HS-5 (cell line): ENCODE results near the gene TEKT2.

Experiments used
- DNase-seq: peaks from one replicate; pipeline ENCODE4 v3.0.0-alpha.2; 2012; ENCODE audit warnings: low read depth

Gene TEKT2, protein sequence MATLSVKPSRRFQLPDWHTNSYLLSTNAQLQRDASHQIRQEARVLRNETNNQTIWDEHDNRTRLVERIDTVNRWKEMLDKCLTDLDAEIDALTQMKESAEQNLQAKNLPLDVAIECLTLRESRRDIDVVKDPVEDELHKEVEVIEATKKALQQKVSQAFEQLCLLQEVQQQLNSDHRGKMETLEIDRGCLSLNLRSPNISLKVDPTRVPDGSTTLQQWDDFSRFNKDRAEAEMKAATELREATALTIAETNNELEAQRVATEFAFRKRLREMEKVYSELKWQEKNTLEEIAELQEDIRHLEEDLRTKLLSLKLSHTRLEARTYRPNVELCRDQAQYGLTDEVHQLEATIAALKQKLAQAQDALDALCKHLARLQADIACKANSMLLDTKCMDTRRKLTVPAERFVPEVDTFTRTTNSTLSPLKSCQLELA

DNA sequence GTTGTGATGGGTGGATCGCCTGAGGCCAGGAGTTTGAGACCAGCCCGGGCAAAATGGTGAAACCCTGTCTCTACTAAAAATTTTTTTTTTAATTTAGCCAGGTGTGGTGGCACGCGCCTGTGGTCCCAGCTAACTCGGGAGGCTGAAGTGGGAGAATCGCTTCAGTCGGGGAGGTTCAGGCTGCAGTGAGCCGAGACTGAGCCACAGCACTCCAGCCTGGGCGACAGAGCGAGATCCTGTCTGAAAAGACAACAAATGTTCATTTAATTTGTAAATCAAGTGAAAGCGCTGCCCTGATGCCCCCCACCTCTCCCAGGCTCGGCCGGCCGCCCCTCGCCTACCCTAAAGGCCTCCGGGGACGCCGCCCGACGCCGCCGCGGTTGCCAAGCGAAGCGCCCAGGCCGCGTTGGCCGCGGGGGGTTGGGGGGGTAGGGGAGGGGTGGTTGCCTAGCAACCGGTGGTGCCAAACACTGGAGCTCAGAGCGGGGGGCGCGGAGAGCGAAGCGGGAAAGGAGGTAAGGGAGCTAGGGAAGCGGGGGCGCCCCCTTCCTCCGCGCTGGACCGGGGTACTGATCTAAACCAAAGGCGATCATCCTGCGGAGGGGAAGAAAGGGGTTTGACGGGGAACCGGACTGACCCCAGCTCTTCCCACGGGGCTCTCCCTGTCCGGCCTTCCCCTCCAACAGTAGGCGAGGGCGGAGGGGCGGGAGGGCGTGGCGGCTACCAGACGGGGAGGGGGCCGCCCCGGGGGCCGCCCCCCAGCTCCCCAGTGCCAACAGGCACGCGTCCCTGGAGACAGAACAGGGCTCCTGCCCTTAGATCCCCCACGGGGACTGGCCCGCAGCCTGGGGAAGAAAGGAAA, at the start of gene TEKT2:
Gene TEKT2, plus strand, starts transcription at position 460 of the 862 bp plus-strand sequence. CDS start 828 bp downstream, outside the sequence.
- no peak for DNase-seq

DNA sequence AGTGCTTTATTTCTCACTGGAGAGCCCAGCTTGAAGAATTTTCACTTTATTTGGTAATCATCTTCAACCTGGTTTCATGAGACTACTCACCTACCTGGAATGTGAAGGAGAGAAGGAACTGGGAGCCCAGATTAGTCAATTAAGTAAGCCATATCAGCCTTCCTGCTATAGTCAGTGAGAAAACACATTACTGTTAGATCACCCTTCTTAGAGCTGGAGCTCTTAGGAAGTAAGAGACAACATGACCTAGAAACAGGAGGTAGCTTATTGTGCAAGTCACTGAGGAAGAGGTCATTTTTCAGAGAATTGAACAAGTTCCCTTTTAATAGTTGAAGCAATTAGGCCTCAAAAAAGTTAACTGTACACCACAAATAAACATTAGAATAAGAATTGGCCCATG, 49.2 kb upstream of the TEKT2 start:
- DNase-seq, result peak; percentile 63

DNA sequence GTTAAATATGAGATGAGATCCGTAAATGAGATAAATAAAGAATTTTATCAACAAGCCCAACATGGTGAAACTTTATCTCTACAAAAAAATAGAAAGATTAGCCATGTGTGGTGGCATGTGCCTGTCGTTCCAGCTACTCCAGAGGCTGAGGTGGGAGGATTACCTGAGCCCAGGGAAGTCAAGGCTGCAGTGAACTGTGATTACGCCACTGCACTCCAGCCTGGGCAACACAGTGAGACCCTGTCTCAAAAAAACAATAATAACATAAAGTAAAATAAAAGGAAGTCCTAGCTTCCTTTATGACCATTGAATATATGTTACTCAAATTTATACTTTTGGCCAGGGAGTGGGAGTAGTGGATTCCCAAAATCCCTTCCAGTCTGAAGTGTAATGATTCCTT, 48.7 kb upstream of the TEKT2 start:
- no peak for DNase-seq

DNA sequence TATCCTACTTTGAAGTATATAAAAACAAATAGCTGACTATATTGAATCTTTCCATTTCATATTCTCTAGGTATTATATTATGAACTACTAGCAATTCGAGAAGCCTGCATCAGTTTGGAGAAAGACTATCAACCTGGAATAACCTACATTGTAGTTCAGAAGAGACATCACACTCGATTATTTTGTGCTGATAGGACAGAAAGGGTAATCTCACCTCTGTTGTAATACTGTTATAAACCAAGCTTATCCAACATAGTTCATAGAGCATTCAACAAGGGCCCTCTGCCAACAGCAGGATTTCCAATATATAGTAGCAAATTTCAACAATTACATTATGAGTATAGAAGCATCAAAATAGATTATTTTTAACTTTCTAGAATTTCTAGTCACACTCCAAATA, 43.7 kb upstream of the TEKT2 start:
- no peak for DNase-seq

DNA sequence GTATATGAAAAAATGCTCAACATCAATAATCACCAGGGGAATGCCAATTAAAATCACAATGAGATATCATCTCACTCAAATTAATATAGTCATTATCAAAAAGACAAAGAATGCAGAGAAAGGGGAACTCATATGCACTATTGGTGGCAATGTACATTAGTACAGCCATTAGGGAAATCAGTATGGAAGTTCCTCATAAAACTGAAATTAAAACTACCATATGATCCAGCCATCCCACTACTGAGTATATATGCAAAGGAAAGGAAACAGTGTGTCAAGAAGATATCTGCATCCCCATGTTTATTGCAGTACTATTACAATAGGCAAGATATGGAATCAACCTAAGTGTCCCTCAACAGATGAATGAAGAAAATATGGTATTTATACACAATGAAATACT, 32.1 kb upstream of the TEKT2 start:
- no peak for DNase-seq

DNA sequence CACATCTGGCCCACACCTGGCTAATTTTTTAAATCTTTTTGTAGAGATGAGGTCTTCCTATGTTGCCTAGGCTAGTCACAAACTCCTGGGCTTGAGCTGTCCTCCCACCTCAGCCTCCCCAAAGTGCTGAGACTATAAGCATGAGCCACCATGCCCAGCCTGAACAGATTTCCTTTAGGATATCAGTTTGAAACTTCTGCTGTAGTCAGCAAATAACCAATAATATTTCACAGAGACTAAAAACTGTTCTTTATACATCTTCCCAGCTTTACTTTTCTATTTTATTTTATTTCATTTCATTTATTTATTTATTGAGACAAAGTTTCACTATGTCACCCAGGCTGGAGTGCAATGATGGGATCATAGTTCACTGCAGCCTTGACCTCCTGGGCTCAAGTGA, 29.9 kb upstream of the TEKT2 start:
- no peak for DNase-seq

DNA sequence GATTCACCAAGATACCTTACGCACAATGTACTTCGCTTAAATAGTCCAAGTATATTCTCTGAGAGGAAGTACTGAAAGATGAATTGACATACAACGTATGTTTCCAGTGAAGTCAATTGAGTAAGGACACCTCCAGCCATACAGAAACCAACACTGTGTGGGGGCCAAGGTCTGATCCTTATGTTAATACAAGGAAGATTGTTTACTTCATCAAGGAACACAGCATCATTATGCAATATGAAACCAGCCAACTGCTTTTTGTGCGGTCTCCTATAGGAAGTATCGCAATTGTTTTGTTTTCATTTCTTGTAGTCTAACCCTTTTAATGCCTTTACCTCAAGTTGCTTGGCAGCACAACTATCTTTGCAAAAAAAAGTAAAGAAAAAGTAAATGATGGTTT, 28.2 kb upstream of the TEKT2 start:
- DNase-seq, result no peak

DNA sequence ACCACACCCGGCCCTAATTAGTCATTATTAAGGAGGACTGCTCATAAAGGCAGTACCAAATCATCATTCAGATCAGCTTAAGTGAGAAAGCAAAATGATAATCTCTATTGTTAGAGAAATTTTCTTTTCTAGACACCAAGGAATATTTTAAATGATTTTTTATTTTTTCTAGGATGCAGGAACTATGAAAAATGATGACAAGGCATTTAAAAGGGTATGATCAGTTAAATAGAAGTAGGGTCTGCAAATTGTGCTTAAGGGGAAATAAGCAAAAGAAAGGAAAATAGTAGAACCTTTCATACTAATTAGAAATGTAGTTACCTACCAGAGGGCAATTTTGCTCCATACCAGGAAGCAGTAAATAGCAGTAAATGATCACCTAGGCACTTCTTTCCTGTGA, 21.6 kb upstream of the TEKT2 start:
- no peak for DNase-seq

DNA sequence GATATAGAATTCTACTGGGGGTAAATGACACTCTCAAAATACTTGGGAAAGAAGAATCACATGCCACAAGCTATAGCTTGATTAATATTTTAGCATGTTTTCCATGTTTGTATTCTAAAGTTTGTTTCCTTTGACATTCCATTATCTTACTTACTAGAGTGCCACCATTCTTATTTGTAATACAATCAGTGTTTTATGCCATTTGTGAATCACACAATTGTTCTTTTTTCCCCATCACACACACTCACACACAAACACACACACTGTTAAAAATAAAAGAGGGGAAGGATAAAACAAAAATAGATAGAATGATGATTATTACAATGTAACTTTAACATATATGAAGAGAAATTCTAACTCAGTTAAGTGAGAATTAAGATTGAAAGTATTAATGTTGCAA, 16.0 kb upstream of the TEKT2 start:
- DNase-seq, result no peak

DNA sequence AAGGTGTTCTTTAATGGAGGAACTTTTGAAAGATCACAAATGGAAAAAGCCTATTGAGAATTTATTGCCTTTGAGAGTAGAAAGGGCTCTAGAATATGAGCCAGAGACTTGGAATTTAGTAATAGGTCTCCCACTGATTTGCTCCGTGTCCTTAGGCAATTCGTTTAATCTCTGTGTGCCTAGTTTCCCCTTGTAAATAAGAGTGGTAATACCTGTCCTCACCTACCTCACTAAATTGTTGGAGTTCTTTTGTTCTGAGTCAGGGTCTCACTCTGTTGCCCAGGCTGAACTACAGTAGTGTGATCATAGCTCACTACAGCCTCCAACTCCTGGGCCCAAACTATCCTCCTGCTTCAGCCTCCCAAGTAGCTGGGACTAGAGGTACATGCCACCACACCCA, 15.0 kb upstream of the TEKT2 start:
- no peak for DNase-seq

DNA sequence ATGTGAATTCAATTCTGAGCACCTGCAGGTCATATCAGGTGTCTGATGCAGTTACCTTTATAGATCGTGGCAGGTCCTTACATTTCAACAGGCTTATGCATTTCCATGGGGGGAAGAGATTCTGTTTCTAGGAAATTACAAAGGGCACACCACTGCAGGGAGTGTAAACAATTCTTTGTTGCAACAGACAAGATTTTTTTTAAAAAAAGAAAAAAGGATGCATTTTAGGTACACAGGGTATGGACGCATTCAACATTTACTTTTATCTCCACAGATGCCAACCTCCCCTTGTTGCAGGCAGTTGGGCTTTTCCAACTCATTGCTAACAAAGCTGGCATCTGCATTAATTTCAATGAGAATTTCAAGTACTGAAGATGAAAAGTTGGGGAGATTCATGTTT, 13.5 kb upstream of the TEKT2 start:
- DNase-seq, result no peak

DNA sequence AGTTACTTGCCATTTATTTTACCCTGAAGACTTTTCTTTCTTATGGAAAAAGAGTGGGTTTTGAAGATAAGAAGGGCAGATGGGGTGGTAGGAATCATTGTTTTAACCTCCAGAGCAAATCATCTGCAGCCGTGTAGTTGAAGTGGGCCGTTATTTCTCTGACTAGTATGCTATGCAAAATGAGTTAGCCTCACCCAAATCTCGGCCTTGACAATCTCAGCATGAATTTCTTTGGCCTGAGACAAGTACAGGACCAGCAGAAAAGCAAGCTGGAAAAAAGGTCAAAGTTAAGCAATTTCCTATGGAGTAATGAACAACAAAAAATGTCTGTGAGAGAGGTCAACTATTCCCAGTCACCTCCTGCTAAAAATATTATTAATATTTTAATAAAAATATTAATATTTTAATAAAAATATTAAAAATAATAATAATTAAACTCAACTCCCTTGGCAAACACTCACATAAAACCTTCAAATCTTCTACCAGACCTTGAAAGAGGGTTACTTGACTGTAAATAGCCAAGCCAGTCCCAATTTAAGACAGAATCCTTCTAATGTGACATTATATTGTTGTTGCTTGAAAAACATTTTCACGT, 6.8 kb upstream of the TEKT2 start:
- DNase-seq, result no peak

DNA sequence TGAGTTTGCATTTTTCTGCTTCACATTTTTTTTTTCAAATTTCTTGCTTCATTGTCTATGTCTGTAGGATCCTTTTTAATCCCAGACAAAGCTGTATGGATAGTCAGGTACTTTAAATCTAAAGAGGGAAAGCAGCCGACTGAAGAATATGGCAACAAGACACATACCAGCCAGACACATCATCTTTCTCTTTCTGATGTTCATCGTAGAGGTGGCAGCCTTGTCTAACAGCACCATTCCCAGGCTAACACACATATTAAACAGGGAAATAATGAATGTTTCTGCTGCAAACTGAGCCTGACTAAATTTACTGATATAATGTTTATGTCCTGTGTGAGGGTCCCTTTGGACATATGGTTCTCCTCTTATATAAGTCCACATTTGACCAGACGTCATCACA, 3.7 kb upstream of the TEKT2 start:
- no peak for DNase-seq

DNA sequence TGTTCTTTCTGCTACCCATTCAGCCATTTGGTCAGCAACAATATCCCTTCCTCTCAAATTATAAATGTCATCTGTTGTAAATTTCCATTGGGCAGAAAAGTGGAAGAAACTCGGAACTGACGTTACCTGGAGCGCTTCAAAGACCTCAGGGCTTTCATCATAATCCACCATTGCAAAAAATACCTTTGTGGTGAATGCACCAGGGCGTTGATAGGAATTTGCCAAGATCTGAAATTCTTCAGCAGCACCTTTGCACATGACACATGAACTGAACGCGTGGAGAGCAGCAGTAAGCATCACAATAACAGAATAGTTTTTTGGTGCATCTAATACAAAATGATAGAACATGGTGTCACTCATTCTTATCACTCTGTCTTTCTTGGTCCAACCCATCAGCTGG, 3.1 kb upstream of the TEKT2 start:
- no peak for DNase-seq

DNA sequence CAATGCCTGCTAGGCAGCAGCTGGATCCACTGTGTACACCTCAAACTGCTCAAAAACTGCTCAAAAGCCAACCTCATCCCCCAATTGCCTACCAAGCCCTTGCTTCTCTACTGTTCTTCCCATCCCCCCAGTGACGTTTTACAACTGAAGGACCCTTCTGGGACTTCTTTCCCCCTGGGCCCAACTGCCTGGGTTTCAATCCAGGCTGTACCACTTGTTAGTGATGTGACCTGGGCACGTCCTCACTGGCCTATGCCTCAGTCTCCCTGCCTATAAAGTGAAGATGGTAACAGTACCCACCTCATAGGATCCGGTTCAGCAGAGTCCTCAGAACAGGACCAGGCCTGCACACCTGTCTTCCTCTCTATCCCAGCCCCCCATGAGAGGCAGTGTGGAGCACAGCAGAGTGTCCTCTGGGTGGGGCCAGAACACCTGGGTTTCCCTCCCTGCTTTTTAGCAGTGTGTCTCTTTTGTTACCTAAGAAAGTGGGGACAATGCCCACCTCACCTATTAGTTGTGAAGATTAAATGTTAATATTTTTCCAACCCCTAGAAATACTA, 1.9 kb upstream of the TEKT2 start:
- DNase-seq, result no peak

DNA sequence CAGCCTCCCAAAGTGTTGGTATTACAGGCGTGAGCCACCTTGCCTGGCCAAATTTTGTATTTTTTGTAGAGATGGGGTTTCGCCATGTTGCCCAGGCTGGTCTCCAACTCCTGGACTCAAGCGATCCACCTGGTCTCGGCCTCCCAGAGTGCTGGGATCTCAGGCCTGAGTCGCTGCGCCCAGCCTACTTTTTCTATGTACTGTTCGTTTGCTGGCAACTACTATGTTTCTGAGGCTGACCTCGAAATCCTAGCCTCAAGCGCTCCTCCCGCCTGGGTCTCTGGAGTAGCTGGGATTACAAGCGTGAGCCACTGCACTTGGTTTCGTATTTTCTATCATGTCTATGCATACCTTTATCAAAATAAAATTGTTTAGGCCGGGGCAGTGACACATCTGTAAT, 675 bp upstream of the TEKT2 start:
- DNase-seq, result no peak

DNA sequence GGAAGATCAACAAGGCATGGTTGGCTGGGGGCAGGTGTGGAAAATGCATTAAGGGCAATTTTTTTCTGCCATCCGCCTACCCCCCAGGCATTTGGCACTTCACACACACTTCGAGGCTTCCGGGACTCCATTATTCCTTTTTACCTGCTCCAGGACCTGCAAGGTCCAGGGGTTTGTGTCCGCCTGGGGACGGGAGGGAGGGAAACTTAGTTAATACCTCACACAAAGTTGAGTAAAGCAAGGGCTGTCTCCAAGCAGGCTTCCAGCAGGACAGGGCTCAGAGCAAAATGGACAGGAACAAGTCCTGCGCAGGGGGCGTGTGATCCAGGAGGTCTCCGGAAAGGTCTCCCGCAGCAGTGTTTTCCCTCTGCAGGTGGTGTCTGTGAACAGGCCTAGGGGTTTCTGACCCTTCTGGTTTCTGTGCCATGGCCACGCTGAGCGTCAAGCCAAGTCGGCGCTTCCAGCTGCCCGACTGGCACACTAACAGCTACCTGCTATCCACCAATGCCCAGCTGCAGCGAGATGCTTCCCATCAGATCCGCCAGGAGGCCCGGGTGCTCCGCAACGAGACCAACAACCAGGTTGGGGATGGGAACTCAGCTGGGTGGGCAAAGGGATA, 712 bp downstream of the TEKT2 start:
- DNase-seq, result no peak

DNA sequence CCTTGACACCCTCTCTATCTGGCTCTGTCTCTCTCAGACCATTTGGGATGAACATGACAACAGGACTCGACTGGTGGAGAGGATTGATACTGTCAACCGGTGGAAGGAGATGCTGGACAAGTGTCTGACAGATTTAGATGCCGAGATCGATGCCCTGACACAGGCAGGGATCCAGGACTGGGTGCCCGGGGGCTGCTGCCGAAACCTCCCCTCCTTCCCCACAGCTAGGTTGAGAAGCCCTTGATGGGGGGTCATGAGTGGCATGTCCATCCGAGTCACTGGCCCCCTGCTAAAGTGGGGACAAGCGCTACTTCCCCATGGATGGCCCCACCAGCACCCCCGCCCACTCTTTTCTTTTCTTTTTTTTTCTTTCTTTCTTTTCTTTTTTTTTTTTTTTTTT, 1.2 kb downstream of the TEKT2 start:
- DNase-seq, result no peak

DNA sequence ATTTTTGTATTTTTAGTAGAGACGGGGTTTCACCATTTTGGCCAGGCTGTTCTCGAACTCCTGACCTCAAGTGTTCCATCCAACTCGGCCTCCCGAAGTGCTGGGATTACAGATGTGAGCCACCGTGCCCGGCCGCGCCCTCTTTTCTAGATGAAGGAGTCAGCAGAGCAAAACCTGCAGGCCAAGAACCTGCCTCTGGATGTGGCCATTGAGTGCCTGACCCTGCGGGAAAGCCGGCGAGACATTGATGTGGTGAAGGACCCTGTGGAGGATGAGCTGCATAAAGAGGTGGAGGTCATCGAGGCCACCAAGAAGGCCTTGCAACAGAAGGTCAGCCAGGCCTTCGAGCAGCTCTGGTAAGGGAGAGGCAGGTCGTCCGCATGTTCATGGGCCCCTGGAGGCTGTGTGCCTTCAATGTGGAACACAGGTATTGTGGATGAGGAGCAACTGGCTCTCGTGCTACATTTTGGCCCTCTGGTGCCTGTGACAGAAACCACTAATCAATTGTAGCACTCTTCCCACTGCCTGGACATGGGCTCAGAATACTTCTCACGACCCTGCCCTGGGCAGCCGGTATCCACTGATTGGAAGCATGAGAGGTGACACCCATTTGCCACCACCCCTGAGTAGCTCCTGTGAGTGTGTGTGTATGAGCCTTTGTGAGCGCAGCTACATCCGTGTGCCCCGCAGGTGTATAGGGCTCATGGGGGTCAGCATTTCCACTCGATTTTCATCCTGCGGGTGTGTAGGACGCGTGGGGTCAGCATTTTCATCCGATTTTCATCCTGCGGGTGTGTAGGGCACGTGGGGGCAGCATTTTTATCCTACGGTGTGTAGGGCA, 2.0 kb downstream of the TEKT2 start:
- no peak for DNase-seq

DNA sequence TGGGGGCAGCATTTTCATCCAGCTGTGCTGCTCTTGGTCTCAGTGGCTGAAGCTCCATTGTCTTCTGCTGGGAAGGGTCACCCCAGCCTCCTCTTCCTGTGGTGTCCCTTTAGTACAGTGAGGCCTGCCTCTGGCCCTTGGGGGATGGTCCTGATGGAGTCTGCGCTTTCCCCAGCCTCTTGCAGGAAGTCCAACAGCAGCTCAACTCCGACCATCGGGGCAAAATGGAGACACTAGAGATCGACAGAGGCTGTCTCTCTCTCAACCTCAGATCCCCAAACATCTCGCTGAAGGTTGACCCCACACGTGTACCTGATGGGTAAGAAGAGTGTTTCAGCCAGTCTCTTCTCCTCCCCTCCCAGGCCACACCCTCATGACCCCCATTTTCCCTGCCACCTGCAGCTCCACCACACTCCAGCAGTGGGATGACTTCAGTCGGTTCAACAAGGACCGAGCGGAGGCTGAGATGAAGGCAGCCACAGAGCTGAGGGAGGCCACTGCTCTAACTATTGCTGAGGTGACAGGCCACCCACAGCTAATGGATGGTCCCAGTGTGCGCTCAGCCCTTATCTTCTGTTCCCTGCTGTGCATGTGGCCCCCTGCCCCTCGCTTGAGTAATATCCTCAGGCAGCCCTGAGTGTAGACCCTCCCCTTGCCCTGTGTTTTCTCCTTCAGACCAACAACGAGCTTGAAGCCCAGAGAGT, 2.8 kb downstream of the TEKT2 start:
- DNase-seq, result no peak
